Endothelial cell (in vitro differentiated cells): Measurements from ENCODE around the gene SUPV3L1. TPM values are rescaled to one million over a fixed set of nuclear protein-coding genes. Genes with fewer than 3 reads are reported as not detected.

Experiments
- DNase-seq: peaks from one replicate; pipeline ENCODE4 v3.0.0; 2021; ENCODE audit warnings: low spot score
- H3K27ac Mint-ChIP-seq: one replicate; pipeline ENCODE4 v1.8.0; 2021; ENCODE audit warnings: mixed read lengths, inconsistent platforms; ENCODE audit not compliant: unreplicated experiment
- H3K27me3 Mint-ChIP-seq: one replicate; pipeline ENCODE4 v1.8.0; 2021; ENCODE audit warnings: mild to moderate bottlenecking, moderate library complexity, mixed read lengths, inconsistent platforms; ENCODE audit not compliant: unreplicated experiment
- H3K36me3 Mint-ChIP-seq: one replicate; pipeline ENCODE4 v1.8.0; 2021; ENCODE audit warnings: mild to moderate bottlenecking, low read depth, mixed read lengths, inconsistent platforms; ENCODE audit not compliant: unreplicated experiment
- H3K4me1 Mint-ChIP-seq: one replicate; pipeline ENCODE4 v1.8.0; 2021; ENCODE audit warnings: mild to moderate bottlenecking, mixed read lengths, inconsistent platforms; ENCODE audit not compliant: unreplicated experiment
- H3K4me3 Mint-ChIP-seq: one replicate; pipeline ENCODE4 v1.8.0; 2021; ENCODE audit warnings: mild to moderate bottlenecking, mixed read lengths, inconsistent platforms; ENCODE audit not compliant: unreplicated experiment
- H3K9me3 Mint-ChIP-seq: one replicate; pipeline ENCODE4 v1.8.0; 2021; ENCODE audit warnings: mixed read lengths, inconsistent platforms; ENCODE audit not compliant: unreplicated experiment
- CTCF ChIP-seq: fragments of 200-600 bp; sonication (generic); IDR thresholded peaks from one replicate; pipeline ENCODE4 v1.5.0; 2021; ENCODE audit warnings: antibody characterized with exemption; ENCODE audit not compliant: unreplicated experiment
- total RNA-seq: library from RNA; stranded (reverse); fragmentation: NEBNext Ultra II Directional; extraction: Animal tissue kit (Norgen Biotek cat#: 25700); gene quantifications from one replicate; pipeline ENCODE4 v1.2.1, GENCODE V29; 2021; ENCODE audit not compliant: unreplicated experiment

SUPV3L1 gene
- total RNA-seq, 1 donor from 2014 or later = 31.7 TPM

GRCh38 chr10:69240455-69240854 lies 60.4 kb downstream of the SUPV3L1 start:
- DNase-seq = no peak
- Mint-ChIP-seq H3K36me3 (no peaks in the 10 kb centered on the region), H3K4me1 (peaks cover 8% of the 10 kb centered on the region), H3K27me3 (peaks cover 1% of the 10 kb centered on the region), H3K9me3 (no peaks in the 10 kb centered on the region), H3K4me3 (no peak overlapping the region), H3K27ac (no peak overlapping the region)
- no peak for TF ChIP-seq CTCF

DNA sequence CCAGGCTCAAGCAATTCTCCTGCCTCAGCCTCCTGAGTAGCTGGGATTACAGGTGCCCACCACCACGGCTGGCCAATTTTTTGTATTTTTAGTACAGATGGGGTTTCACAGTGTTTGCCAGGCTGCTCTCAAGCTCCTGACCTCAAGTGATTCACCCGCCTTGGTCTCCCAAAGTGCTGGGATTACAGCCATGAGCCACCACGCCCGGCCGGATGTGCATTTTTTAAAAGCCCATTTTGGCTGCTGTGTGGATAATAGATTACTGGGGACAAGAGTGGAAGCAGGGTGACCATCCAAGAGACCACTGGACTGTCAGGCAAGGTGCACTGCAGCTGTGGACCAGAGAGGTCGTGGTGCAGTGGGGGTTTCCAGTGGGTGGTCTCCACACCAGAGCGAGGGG lies 61.5 kb downstream of the SUPV3L1 start:
- H3K27ac Mint-ChIP-seq = no peak overlapping the region
- H3K9me3 Mint-ChIP-seq = no peaks in the 10 kb centered on the region
- peaks cover 1% of the 10 kb centered on the region for H3K27me3 Mint-ChIP-seq
- H3K36me3 Mint-ChIP-seq = no peaks in the 10 kb centered on the region
- no peak for DNase-seq
- no peak for TF ChIP-seq CTCF
- peaks cover 8% of the 10 kb centered on the region for H3K4me1 Mint-ChIP-seq
- H3K4me3 Mint-ChIP-seq = no peak overlapping the region

- H3K9me3 Mint-ChIP-seq = no peaks in the 10 kb centered on the region
- no peak for DNase-seq
- H3K27ac Mint-ChIP-seq = no peak overlapping the region
- no peak overlapping the region for H3K4me3 Mint-ChIP-seq
- H3K4me1 Mint-ChIP-seq = peaks cover 4% of the 10 kb centered on the region
- H3K36me3 Mint-ChIP-seq = no peaks in the 10 kb centered on the region
- peaks cover 1% of the 10 kb centered on the region for H3K27me3 Mint-ChIP-seq
- TF ChIP-seq CTCF = no peak
Observed at GRCh38 chr10:69242040-69242851, 62.2 kb downstream of the SUPV3L1 start.

GRCh38 chr10:69242852-69243212 lies 62.8 kb downstream of the SUPV3L1 start:
- no peaks in the 10 kb centered on the region for H3K9me3 Mint-ChIP-seq
- H3K4me1 Mint-ChIP-seq = peaks cover 4% of the 10 kb centered on the region
- H3K27ac Mint-ChIP-seq = no peak overlapping the region
- no peak for TF ChIP-seq CTCF
- H3K36me3 Mint-ChIP-seq = no peaks in the 10 kb centered on the region
- no peak for DNase-seq
- peaks cover 1% of the 10 kb centered on the region for H3K27me3 Mint-ChIP-seq
- no peak overlapping the region for H3K4me3 Mint-ChIP-seq

GRCh38 chr10:69243817-69244216 lies 63.8 kb downstream of the SUPV3L1 start:
- Mint-ChIP-seq H3K27ac (no peak overlapping the region), H3K27me3 (peaks cover 1% of the 10 kb centered on the region), H3K36me3 (no peaks in the 10 kb centered on the region), H3K9me3 (no peaks in the 10 kb centered on the region), H3K4me1 (peaks cover 6% of the 10 kb centered on the region), H3K4me3 (no peak overlapping the region)
- DNase-seq = no peak
- no peak for TF ChIP-seq CTCF
